ENCODE results near the gene HS3ST3A1. TPM values are rescaled to one million over a fixed set of nuclear protein-coding genes. Genes with fewer than 3 reads are reported as not detected.

Gene HS3ST3A1
- total RNA-seq, 4 donors from 2014 or later, result 0.30 to 7.3 TPM; not detected in 2

- DNase-seq (ENCODE audit: low spot score in 2 of 2), result no peak
- WGBS, 2 donors, result 83 to 88% methylated on average over 2 of the region's 2 CpGs
- TF ChIP-seq EP300 (IDR thresholded peaks at IDR 0.05) (no peak), CTCF (IDR thresholded peaks at IDR 0.05) (no peak), POLR2A (IDR thresholded peaks at IDR 0.05) (no peak)
- peaks cover 0 to 8% (median 0%) of the 10 kb centered on the region in 4 donors for H3K4me1 ChIP-seq
- no peaks in the 10 kb centered on the region for H3K36me3 ChIP-seq
- H3K4me3 ChIP-seq, result no peak overlapping the region
- no peak overlapping the region for H3K27ac ChIP-seq
- H3K9me3 ChIP-seq, result no peaks in the 10 kb centered on the region
- H3K27me3 ChIP-seq, result no peaks in the 10 kb centered on the region
These were observed 41.5 kb upstream of the HS3ST3A1 start for GRCh38 chr17:13643180-13643579.

- no peak overlapping the region for H3K4me3 ChIP-seq
- WGBS, 2 donors, result 65 to 72% methylated on average over 2 of the region's 2 CpGs
These were observed 40.5 kb upstream of the HS3ST3A1 start for GRCh38 chr17:13642188-13642587.

GRCh38 chr17:13640551-13640950 is 38.8 kb upstream of the HS3ST3A1 start:
- Histone ChIP-seq H3K9me3 (no peaks in the 10 kb centered on the region), H3K27me3 (no peaks in the 10 kb centered on the region), H3K27ac (no peak overlapping the region), H3K4me1 (no peaks in the 10 kb centered on the region), H3K4me3 (no peak overlapping the region), H3K36me3 (no peaks in the 10 kb centered on the region)
- TF ChIP-seq CTCF (IDR thresholded peaks at IDR 0.05), result no peak
- no peak for TF ChIP-seq EP300 (IDR thresholded peaks at IDR 0.05)
- TF ChIP-seq POLR2A (IDR thresholded peaks at IDR 0.05), result no peak
- 38 to 54% methylated on average over 3 of the region's 3 CpGs for WGBS, 2 donors
- DNase-seq (ENCODE audit: low spot score in 2 of 2), result no peak

More at GRCh38 chr17:13642188-13642587, 40.5 kb upstream of the HS3ST3A1 start:
- no peak for DNase-seq (ENCODE audit: low spot score in 2 of 2)
- no peak for TF ChIP-seq CTCF (IDR thresholded peaks at IDR 0.05)
- TF ChIP-seq EP300 (IDR thresholded peaks at IDR 0.05), result no peak
- no peak for TF ChIP-seq POLR2A (IDR thresholded peaks at IDR 0.05)
- H3K27ac ChIP-seq, result no peak overlapping the region
- H3K4me1 ChIP-seq, result peaks cover 0 to 2% (median 0%) of the 10 kb centered on the region in 4 donors
- H3K9me3 ChIP-seq, result no peaks in the 10 kb centered on the region
- H3K27me3 ChIP-seq, result no peaks in the 10 kb centered on the region
- no peaks in the 10 kb centered on the region for H3K36me3 ChIP-seq

- TF ChIP-seq CTCF (IDR thresholded peaks at IDR 0.05) (no peak), POLR2A (IDR thresholded peaks at IDR 0.05) (no peak), EP300 (IDR thresholded peaks at IDR 0.05) (no peak)
- no peak for DNase-seq (ENCODE audit: low spot score in 2 of 2)
- no peaks in the 10 kb centered on the region for H3K9me3 ChIP-seq
- H3K4me3 ChIP-seq, result no peak overlapping the region
- no peak overlapping the region for H3K27ac ChIP-seq
- H3K4me1 ChIP-seq, result no peaks in the 10 kb centered on the region
- no peaks in the 10 kb centered on the region for H3K27me3 ChIP-seq
- no peaks in the 10 kb centered on the region for H3K36me3 ChIP-seq
- WGBS, 2 donors, result 97 to 100% methylated on average over 1 of the region's 1 CpG
These were observed 37.2 kb upstream of the HS3ST3A1 start for GRCh38 chr17:13638855-13639458.

GRCh38 chr17:13636951-13637350 is 35.2 kb upstream of the HS3ST3A1 start:
- WGBS, 2 donors, result 84 to 92% methylated on average over 8 of the region's 8 CpGs
- no peaks in the 10 kb centered on the region for H3K27me3 ChIP-seq
- no peak for TF ChIP-seq CTCF (IDR thresholded peaks at IDR 0.05)
- TF ChIP-seq POLR2A (IDR thresholded peaks at IDR 0.05), result no peak
- no peak for TF ChIP-seq EP300 (IDR thresholded peaks at IDR 0.05)
- H3K4me1 ChIP-seq, result no peaks in the 10 kb centered on the region
- H3K27ac ChIP-seq, result no peak overlapping the region
- no peaks in the 10 kb centered on the region for H3K9me3 ChIP-seq
- no peaks in the 10 kb centered on the region for H3K36me3 ChIP-seq
- no peak overlapping the region for H3K4me3 ChIP-seq
- no peak for DNase-seq (ENCODE audit: low spot score in 2 of 2)

Data from tibial nerve (tissue), 4 donors.